ENCODE results near the gene OR2G2.

OR2G2 gene

DNA sequence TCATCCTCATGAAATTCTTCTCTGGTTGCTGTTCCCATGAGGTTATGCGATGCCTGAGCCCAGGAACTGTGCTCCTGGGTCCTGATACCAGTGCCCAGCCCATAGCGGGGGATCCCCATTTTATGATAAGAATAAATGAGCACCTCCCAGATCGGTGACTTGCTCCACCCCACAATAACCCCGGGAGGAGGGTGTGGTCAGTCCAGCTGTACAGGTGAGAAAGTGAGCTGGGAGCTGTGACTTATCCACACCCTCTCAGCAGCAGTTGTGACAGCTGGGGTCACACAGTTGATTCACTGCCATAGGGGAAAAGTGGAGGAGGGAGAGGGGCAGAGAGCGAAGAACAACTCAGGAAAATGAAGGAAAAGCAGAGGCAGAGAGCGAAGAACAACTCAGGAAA lies 50.6 kb downstream of the OR2G2 start:
- Histone ChIP-seq H2AFZ (ENCODE audit: low read depth, low read length, severe bottlenecking) (no peak overlapping the region), H3K27me3 (ENCODE audit: low read length) (no peaks in the 10 kb centered on the region; the same call in 1 of the 2 replicates), H3F3A (ENCODE audit: insufficient read depth) (no peaks in the 10 kb centered on the region), H3K4me3 (ENCODE audit: insufficient read depth, low read length, poor library complexity, severe bottlenecking) (no peak overlapping the region), H3K9ac (ENCODE audit: low read length) (no peak overlapping the region), H3K27ac (ENCODE audit: low read depth, low read length) (no peak overlapping the region), H3K4me2 (ENCODE audit: low read depth, low read length, poor library complexity, severe bottlenecking) (no peak overlapping the region), H3K9me3 (ENCODE audit: insufficient read depth, low read length) (no peaks in the 10 kb centered on the region), H3K9me2 (replicated peaks; ENCODE audit: insufficient read depth, low read length) (no peaks in the 10 kb centered on the region), H3K36me3 (ENCODE audit: low read length) (no peaks in the 10 kb centered on the region), H4K20me1 (ENCODE audit: low read depth, low read length) (no peaks in the 10 kb centered on the region), H3K79me2 (ENCODE audit: insufficient read depth, low read length) (no peaks in the 10 kb centered on the region)
- TF ChIP-seq EZH2phosphoT487 (conservative IDR thresholded peaks at IDR 0.05; ENCODE audit: low read length), result no peak
- TF ChIP-seq, protein P1, sequence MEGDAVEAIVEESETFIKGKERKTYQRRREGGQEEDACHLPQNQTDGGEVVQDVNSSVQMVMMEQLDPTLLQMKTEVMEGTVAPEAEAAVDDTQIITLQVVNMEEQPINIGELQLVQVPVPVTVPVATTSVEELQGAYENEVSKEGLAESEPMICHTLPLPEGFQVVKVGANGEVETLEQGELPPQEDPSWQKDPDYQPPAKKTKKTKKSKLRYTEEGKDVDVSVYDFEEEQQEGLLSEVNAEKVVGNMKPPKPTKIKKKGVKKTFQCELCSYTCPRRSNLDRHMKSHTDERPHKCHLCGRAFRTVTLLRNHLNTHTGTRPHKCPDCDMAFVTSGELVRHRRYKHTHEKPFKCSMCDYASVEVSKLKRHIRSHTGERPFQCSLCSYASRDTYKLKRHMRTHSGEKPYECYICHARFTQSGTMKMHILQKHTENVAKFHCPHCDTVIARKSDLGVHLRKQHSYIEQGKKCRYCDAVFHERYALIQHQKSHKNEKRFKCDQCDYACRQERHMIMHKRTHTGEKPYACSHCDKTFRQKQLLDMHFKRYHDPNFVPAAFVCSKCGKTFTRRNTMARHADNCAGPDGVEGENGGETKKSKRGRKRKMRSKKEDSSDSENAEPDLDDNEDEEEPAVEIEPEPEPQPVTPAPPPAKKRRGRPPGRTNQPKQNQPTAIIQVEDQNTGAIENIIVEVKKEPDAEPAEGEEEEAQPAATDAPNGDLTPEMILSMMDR (IDR thresholded peaks at IDR 0.05; ENCODE audit: insufficient read depth, low read length, poor library complexity, severe bottlenecking), result no peak
